Fibroblast of lung (primary cell): ENCODE measurements around the gene PYROXD2.

Source experiments
- EZH2 ChIP-seq: IDR thresholded peaks from 2 replicates; pipeline ENCODE4 v1.5.1; 2012; ENCODE audit warnings: low read length, control low read depth, mild to moderate bottlenecking; ENCODE audit errors: missing control alignments
- TF ChIP-seq, protein P1 (sequence below), 2 donors: IDR thresholded peaks in 1 of 2; conservative IDR thresholded peaks in 1 of 2; 1 replicate in 1 of 2; 2 replicates in 1 of 2; pipeline ENCODE4 v1.5.1; 2011 to 2012; ENCODE audit warnings: low read length in 2 of 2, control low read depth in 1 of 2, inconsistent platforms in 1 of 2, low read depth in 1 of 2, mild to moderate bottlenecking in 1 of 2

DNA sequence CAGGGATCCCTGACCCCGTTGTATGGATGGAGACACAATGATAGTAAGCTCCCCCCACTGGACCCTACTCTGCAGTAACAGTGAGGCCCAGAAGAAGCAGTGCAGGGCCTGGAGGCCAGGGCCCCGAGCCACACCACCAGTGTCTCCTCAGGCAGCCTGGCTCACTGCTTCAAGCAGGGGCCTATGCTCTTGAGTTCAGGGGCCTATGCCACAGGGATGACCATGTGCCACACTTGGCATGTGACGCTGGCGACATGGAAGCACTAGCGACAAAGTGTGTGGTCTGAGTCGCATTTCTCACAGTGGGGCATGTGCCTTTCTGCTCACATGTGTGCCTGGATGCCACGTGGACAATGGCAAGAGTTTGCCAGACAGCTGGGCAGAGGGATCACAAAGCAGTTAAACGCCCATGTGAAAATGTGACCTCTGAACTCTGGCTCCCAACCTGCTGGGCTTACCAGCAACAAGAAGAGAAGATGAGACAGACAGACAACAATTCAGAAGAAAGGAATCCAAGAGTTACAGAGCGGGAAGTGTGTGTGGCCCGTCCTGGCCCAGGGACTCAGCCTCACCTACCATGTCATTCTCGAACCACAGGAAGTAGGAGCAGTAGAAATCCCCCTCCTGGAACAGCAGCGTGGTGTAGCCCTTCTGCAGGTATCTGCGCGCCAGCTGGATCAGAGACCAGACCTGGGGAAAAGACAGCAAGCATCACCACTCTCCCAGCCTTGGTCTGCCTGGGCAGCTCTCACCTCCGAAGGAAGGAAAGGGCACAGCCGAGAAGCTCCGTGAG lies 4.7 kb upstream of the PYROXD2 start:
- TF ChIP-seq, protein P1, sequence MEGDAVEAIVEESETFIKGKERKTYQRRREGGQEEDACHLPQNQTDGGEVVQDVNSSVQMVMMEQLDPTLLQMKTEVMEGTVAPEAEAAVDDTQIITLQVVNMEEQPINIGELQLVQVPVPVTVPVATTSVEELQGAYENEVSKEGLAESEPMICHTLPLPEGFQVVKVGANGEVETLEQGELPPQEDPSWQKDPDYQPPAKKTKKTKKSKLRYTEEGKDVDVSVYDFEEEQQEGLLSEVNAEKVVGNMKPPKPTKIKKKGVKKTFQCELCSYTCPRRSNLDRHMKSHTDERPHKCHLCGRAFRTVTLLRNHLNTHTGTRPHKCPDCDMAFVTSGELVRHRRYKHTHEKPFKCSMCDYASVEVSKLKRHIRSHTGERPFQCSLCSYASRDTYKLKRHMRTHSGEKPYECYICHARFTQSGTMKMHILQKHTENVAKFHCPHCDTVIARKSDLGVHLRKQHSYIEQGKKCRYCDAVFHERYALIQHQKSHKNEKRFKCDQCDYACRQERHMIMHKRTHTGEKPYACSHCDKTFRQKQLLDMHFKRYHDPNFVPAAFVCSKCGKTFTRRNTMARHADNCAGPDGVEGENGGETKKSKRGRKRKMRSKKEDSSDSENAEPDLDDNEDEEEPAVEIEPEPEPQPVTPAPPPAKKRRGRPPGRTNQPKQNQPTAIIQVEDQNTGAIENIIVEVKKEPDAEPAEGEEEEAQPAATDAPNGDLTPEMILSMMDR (conservative IDR thresholded peaks at IDR 0.05 in 1 of 2, IDR thresholded peaks at IDR 0.05 in 1 of 2; ENCODE audit: low read depth in 1 of 2, low read length in 2 of 2) = no peak
- no peak for TF ChIP-seq EZH2
